OCI-LY1 (cell line): ENCODE measurements around the gene FBF1.

Experiments
- EZH2 ChIP-seq: fragments of 200-600 bp; sonication (generic), shearing (Covaris generic); IDR thresholded peaks from 2 replicates; pipeline ENCODE4 v1.8.0; 2017; ENCODE audit warnings: borderline replicate concordance, mixed run types, mild to moderate bottlenecking, antibody characterized with exemption, low read length, moderate library complexity, mixed read lengths
- TF ChIP-seq, protein P1 (sequence below): fragments of 200-600 bp; sonication (generic), shearing (Covaris generic); IDR thresholded peaks from 2 replicates; pipeline ENCODE4 v1.5.1; 2017; ENCODE audit warnings: mild to moderate bottlenecking, antibody characterized with exemption, low read length, moderate library complexity, mixed read lengths

DNA sequence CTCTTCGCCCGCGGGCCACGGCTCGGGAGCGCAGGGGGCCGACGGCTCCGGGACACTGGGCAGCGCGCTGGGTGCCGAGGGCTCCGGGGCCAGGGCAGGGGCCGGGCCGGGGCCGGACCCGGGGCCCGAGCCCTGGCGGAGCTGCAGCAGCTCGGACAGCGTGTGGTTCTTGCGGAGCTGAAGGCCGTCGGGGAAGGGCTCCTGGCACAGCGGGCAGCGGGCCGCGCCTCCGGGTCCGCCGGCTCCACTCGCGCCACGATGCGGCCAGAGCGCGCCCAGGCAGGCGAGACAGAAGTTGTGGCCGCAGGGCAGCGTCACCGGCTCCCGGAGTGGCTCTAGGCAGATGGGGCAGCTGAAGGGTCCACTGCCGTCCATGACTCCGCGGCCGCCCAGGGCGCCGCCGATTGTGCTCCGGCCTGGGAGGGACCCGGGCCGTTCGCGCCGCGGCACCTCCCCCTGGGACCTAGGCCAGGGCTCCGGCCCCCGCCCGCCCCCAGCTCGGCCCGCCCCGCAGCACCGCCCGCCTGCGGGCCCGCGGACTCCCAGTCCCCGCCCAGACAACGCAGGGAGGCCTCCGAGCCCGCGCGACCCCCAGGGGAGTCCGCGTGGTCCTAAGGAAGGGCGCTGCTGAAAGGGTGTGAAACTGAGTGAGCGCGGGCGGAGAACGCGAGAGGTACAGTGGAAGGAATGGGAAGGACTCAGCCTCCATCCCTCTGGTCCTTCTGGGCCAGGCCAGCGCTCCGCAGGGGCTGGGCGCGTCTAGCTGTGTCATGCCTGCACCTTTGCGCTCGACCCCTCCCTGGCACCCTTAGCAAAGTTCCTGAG lies 62.5 kb downstream of the FBF1 start, which contains the start of gene TRIM47:
- TF ChIP-seq, protein P1, sequence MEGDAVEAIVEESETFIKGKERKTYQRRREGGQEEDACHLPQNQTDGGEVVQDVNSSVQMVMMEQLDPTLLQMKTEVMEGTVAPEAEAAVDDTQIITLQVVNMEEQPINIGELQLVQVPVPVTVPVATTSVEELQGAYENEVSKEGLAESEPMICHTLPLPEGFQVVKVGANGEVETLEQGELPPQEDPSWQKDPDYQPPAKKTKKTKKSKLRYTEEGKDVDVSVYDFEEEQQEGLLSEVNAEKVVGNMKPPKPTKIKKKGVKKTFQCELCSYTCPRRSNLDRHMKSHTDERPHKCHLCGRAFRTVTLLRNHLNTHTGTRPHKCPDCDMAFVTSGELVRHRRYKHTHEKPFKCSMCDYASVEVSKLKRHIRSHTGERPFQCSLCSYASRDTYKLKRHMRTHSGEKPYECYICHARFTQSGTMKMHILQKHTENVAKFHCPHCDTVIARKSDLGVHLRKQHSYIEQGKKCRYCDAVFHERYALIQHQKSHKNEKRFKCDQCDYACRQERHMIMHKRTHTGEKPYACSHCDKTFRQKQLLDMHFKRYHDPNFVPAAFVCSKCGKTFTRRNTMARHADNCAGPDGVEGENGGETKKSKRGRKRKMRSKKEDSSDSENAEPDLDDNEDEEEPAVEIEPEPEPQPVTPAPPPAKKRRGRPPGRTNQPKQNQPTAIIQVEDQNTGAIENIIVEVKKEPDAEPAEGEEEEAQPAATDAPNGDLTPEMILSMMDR, result no peak
- no peak for TF ChIP-seq EZH2
